Neural progenitor cell (in vitro differentiated cells): ENCODE measurements around the gene GPHN. TPM values are rescaled to one million over a fixed set of nuclear protein-coding genes. Genes with fewer than 3 reads are reported as not detected.

ENCODE experiments used
- DNase-seq: peaks from one replicate; pipeline ENCODE4 v3.0.0-alpha.2; 2016; ENCODE audit warnings: low spot score
- H2AFZ ChIP-seq: fragments of 200-600 bp; sonication (generic); replicated peaks from 2 replicates; pipeline ENCODE4 v1.6.1; 2016; ENCODE audit warnings: antibody characterized with exemption
- H3F3A ChIP-seq: fragments of 200-600 bp; sonication (generic); 2 replicates; pipeline ENCODE4 v1.6.1; 2016; ENCODE audit warnings: antibody characterized with exemption, low read depth
- H3K27ac ChIP-seq: fragments of 200-600 bp; sonication (generic); 2 replicates; pipeline ENCODE4 v1.5.1; 2016; ENCODE audit warnings: mild to moderate bottlenecking
- H3K27me3 ChIP-seq: fragments of 200-600 bp; sonication (generic); 2 replicates; pipeline ENCODE4 v1.6.1; 2016; ENCODE audit warnings: mild to moderate bottlenecking, moderate library complexity
- H3K36me3 ChIP-seq: fragments of 200-600 bp; sonication (generic); 2 replicates; pipeline ENCODE4 v1.5.1; 2016
- H3K4me1 ChIP-seq: fragments of 200-600 bp; sonication (generic); 2 replicates; pipeline ENCODE4 v1.6.1; 2016; ENCODE audit warnings: mixed run types
- H3K4me2 ChIP-seq: fragments of 200-600 bp; sonication (generic); 2 replicates; pipeline ENCODE4 v1.6.1; 2016
- H3K4me3 ChIP-seq: fragments of 200-600 bp; sonication (generic); 2 replicates; pipeline ENCODE4 v1.5.1; 2016
- H3K79me2 ChIP-seq: fragments of 200-600 bp; sonication (generic); 2 replicates; pipeline ENCODE4 v1.6.1; 2016; ENCODE audit warnings: low read depth
- H3K9ac ChIP-seq: fragments of 200-600 bp; sonication (generic); 2 replicates; pipeline ENCODE4 v1.6.1; 2016
- H3K9me3 ChIP-seq: fragments of 200-600 bp; sonication (generic); 2 replicates; pipeline ENCODE4 v1.5.1; 2016; ENCODE audit warnings: low read depth
- H4K20me1 ChIP-seq: fragments of 200-600 bp; sonication (generic); 2 replicates; pipeline ENCODE4 v1.6.1; 2016; ENCODE audit warnings: low read depth
- H3K27ac Mint-ChIP-seq: 3 replicates; pipeline ENCODE4 v1.8.0; 2021; ENCODE audit warnings: mixed read lengths
- H3K27me3 Mint-ChIP-seq: 2 replicates; pipeline ENCODE4 v1.8.0; 2022; ENCODE audit warnings: low read depth, mild to moderate bottlenecking, inconsistent platforms, moderate library complexity, mixed read lengths; ENCODE audit not compliant: insufficient read depth
- H3K36me3 Mint-ChIP-seq: 3 replicates; pipeline ENCODE4 v1.8.0; 2021; ENCODE audit warnings: mixed read lengths
- H3K4me1 Mint-ChIP-seq: 3 replicates; pipeline ENCODE4 v1.8.0; 2021; ENCODE audit warnings: mixed read lengths
- H3K4me3 Mint-ChIP-seq: 3 replicates; pipeline ENCODE4 v1.8.0; 2021; ENCODE audit warnings: mild to moderate bottlenecking, moderate library complexity, mixed read lengths
- H3K9me3 Mint-ChIP-seq: 3 replicates; pipeline ENCODE4 v1.8.0; 2020; ENCODE audit warnings: mixed read lengths
- EZH2 ChIP-seq: fragments of 200-600 bp; sonication (generic); IDR thresholded peaks from 2 replicates; pipeline ENCODE4 v1.6.1; 2017; ENCODE audit warnings: antibody characterized with exemption, mild to moderate bottlenecking, moderate library complexity
- EZH2phosphoT487 ChIP-seq: fragments of 200-600 bp; sonication (generic); IDR thresholded peaks from 2 replicates; pipeline ENCODE4 v1.6.1; 2017; ENCODE audit warnings: antibody characterized with exemption
- total RNA-seq: library from RNA; depleted of rRNA; stranded (reverse); fragments of >200 nt; gene quantifications from 2 replicates; pipeline ENCODE4 v1.2.3, GENCODE V29; 2015; ENCODE audit warnings: low replicate concordance
- TF ChIP-seq, protein P1 (sequence below): fragments of 200-600 bp; sonication (generic); IDR thresholded peaks from 2 replicates; pipeline ENCODE4 v1.5.1; 2017; ENCODE audit warnings: antibody characterized with exemption, mild to moderate bottlenecking

The GPHN gene
- total RNA-seq, 1 donor from 2014 or later = 42.9 TPM

DNA sequence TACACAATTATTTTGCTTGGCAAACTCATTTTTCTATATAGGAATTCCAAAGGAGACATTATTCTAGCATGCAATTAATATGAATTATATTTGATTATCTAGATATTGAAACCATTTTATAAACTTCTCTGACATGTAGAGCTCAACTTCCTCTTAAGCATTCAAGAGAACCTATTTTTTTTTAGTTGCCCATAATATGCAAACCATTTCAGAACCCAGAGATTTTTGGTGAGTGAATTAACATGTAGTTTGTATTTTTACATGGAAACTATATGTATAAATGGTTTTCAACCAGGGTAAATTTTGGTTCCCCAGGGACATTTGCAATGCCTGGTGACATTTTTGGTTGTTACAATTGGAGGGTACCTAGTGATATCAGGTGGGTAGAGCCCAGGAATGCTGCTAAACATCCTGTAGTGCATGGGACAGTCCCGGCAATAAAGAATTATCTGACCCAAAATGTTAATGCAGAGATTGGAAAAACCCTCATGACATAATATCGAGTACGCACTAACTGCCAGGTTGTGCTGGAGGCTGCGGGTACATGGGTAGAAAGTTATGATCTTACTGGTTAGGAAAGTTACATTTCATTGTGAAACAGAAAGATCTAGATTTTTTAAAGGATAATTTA lies 342.4 kb downstream of the GPHN start:
- Histone ChIP-seq H3K27ac (no peak overlapping the region), H2AFZ (no peak overlapping the region), H3K4me2 (no peak overlapping the region), H3K36me3 (no peaks in the 10 kb centered on the region), H3K4me1 (no peaks in the 10 kb centered on the region), H4K20me1 (no peaks in the 10 kb centered on the region), H3K27me3 (no peaks in the 10 kb centered on the region), H3F3A (no peaks in the 10 kb centered on the region), H3K9me3 (no peaks in the 10 kb centered on the region), H3K4me3 (no peak overlapping the region), H3K79me2 (no peaks in the 10 kb centered on the region), H3K9ac (no peak overlapping the region)
- Mint-ChIP-seq H3K4me3 (no peak overlapping the region), H3K4me1 (no peaks in the 10 kb centered on the region), H3K36me3 (no peaks in the 10 kb centered on the region), H3K27ac (no peak overlapping the region), H3K9me3 (no peaks in the 10 kb centered on the region), H3K27me3 (no peaks in the 10 kb centered on the region)
- DNase-seq = no peak
- TF ChIP-seq EZH2 = no peak
- no peak for TF ChIP-seq EZH2phosphoT487
- TF ChIP-seq, protein P1, sequence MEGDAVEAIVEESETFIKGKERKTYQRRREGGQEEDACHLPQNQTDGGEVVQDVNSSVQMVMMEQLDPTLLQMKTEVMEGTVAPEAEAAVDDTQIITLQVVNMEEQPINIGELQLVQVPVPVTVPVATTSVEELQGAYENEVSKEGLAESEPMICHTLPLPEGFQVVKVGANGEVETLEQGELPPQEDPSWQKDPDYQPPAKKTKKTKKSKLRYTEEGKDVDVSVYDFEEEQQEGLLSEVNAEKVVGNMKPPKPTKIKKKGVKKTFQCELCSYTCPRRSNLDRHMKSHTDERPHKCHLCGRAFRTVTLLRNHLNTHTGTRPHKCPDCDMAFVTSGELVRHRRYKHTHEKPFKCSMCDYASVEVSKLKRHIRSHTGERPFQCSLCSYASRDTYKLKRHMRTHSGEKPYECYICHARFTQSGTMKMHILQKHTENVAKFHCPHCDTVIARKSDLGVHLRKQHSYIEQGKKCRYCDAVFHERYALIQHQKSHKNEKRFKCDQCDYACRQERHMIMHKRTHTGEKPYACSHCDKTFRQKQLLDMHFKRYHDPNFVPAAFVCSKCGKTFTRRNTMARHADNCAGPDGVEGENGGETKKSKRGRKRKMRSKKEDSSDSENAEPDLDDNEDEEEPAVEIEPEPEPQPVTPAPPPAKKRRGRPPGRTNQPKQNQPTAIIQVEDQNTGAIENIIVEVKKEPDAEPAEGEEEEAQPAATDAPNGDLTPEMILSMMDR = no peak

DNA sequence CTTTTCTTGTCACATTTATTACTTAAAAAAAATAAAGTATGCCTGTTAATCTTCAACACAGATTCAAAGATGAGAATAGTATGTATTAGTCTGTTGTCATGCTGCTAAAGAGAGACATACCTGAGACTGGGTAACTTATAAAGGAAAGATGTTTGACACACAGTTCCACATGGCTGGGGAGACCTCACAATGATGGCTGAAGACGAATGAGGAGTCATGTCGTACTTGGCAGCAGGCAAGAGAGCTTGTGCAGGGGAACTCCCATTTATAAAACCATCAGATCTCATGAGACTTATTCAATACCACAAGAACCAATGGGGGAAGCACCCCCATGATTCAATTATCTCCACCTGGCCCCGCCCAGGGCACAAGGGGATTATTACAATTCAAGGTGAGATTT lies 345.4 kb downstream of the GPHN start:
- no peak overlapping the region for H3K9ac ChIP-seq
- no peaks in the 10 kb centered on the region for H3F3A ChIP-seq
- no peaks in the 10 kb centered on the region for H3K79me2 ChIP-seq
- H3K4me3 ChIP-seq = no peak overlapping the region
- H4K20me1 ChIP-seq = no peaks in the 10 kb centered on the region
- no peaks in the 10 kb centered on the region for H3K36me3 Mint-ChIP-seq
- no peak overlapping the region for H3K4me2 ChIP-seq
- no peak for DNase-seq
- H3K4me3 Mint-ChIP-seq = no peak overlapping the region
- H3K27ac ChIP-seq = no peak overlapping the region
- H3K4me1 Mint-ChIP-seq = no peaks in the 10 kb centered on the region
- no peaks in the 10 kb centered on the region for H3K27me3 Mint-ChIP-seq
- H3K9me3 ChIP-seq = no peaks in the 10 kb centered on the region
- TF ChIP-seq EZH2 = no peak
- no peak for TF ChIP-seq EZH2phosphoT487
- TF ChIP-seq, protein P1 = no peak
- H3K36me3 ChIP-seq = no peaks in the 10 kb centered on the region
- no peaks in the 10 kb centered on the region for H3K27me3 ChIP-seq
- no peaks in the 10 kb centered on the region for H3K4me1 ChIP-seq
- no peaks in the 10 kb centered on the region for H3K9me3 Mint-ChIP-seq
- no peak overlapping the region for H2AFZ ChIP-seq
- H3K27ac Mint-ChIP-seq = no peak overlapping the region

DNA sequence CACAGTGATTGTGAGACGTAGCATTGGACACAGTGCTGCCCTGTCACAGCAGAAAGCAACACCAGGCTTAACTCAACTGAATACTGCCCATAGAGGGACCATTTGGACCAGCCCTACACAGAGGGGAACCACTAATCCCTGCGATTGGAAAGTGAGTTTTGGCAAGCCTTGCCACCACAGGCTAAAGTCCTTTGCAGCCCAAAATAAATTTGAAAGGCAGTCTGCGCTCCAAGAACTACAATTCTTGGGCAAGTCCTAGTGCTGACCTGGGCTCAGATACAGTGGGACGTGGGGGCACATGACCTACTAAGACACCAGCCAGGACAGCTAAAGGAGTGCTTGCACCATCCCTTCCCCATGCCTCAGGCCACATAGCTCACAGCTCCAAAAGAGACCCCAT lies 349.9 kb downstream of the GPHN start:
- peak; percentile 3 for DNase-seq
- TF ChIP-seq, protein P1 = no peak
- TF ChIP-seq EZH2phosphoT487 = no peak
- TF ChIP-seq EZH2 = no peak
- Histone ChIP-seq H3K9ac (no peak overlapping the region), H3K36me3 (no peaks in the 10 kb centered on the region), H3K9me3 (no peaks in the 10 kb centered on the region), H3K4me1 (no peaks in the 10 kb centered on the region), H3K27ac (no peak overlapping the region), H4K20me1 (no peaks in the 10 kb centered on the region), H3K27me3 (no peaks in the 10 kb centered on the region), H3F3A (no peaks in the 10 kb centered on the region), H3K4me2 (no peak overlapping the region), H3K79me2 (no peaks in the 10 kb centered on the region), H3K4me3 (no peak overlapping the region), H2AFZ (no peak overlapping the region)
- Mint-ChIP-seq H3K4me3 (no peak overlapping the region), H3K4me1 (no peaks in the 10 kb centered on the region), H3K36me3 (peaks cover 1% of the 10 kb centered on the region), H3K9me3 (peaks cover 5% of the 10 kb centered on the region), H3K27me3 (no peaks in the 10 kb centered on the region), H3K27ac (no peak overlapping the region)
